ENCODE data around the gene PDIA4. TPM values are rescaled to one million over a fixed set of nuclear protein-coding genes. Genes with fewer than 3 reads are reported as not detected.
A peak's percentile ranks its signal among the peaks of the same experiment; 100 is the strongest.
"Not testable (repeated sequence)": the region's sequence is repeated elsewhere in the genome, so short reads cannot be mapped to it uniquely, and the experiment has no call there.

PDIA4 gene
- total and polyA plus RNA-seq, 8 donors: 35.6 to 185 (median 71.6) TPM

DNA sequence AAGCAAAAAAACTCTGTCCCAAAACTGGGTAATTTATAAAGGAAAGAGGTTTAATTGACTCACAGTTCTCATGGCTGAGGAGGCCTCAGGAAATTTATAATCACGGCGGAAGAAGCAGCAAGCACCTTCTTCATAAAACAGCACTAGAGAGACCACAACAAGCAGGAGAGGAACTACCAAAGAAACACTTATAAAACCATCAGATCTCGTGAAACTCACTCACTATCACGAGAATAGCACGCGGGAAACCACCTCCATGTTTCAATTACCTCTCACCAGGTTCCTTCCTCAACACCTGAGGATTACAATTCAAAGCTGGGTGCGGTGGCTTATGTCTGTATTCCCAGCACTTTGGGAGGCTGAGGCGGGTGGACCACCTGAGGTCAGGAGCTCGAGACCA, 48.5 kb downstream of the PDIA4 start:
- Histone ChIP-seq H3K27me3 (no peaks in the 10 kb centered on the region), H3K27ac (no peak overlapping the region), H3K4me1 (peaks cover 0 to 4% (median 0%) of the 10 kb centered on the region in 3 donors), H3K36me3 (no peaks in the 10 kb centered on the region), H3K4me3 (no peak overlapping the region), H3K9me3 (no peaks in the 10 kb centered on the region)
- TF ChIP-seq, protein P1, sequence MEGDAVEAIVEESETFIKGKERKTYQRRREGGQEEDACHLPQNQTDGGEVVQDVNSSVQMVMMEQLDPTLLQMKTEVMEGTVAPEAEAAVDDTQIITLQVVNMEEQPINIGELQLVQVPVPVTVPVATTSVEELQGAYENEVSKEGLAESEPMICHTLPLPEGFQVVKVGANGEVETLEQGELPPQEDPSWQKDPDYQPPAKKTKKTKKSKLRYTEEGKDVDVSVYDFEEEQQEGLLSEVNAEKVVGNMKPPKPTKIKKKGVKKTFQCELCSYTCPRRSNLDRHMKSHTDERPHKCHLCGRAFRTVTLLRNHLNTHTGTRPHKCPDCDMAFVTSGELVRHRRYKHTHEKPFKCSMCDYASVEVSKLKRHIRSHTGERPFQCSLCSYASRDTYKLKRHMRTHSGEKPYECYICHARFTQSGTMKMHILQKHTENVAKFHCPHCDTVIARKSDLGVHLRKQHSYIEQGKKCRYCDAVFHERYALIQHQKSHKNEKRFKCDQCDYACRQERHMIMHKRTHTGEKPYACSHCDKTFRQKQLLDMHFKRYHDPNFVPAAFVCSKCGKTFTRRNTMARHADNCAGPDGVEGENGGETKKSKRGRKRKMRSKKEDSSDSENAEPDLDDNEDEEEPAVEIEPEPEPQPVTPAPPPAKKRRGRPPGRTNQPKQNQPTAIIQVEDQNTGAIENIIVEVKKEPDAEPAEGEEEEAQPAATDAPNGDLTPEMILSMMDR (IDR thresholded peaks at IDR 0.05): no peak
- 73 to 82% methylated on average over 9 of the region's 9 CpGs for WGBS, 2 donors
- DNase-seq (no peak), FAIRE-seq (no peak), ATAC-seq (no peak)
- intact Hi-C loops (cut with DNase I): no loop called here

DNA sequence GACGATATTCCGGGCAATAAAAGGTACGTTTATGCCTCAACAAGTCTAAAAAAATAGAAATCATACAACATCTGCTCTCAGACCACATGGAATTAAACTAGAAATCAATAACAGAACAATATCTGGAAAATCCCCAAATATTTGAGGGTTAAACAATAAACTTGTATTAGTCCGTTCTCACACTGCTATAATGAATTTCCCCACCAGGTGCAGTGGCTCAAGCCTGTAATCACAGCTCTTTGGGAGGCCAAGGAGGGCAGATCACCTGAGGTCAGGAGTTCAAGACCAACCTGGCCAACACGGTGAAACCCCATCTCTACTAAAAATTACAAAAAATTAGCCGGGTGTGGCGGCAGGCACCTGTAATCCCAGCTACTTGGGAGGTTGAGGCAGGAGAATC, 49.2 kb downstream of the PDIA4 start:
- H3K27me3 ChIP-seq; ATAC-seq; H3K36me3 ChIP-seq; intact Hi-C loops (cut with DNase I); H3K4me3 ChIP-seq; H3K9me3 ChIP-seq; H3K27ac ChIP-seq; DNase-seq; H3K4me1 ChIP-seq; FAIRE-seq: not testable (repeated sequence)
- WGBS, 2 donors: 55 to 56% methylated on average over 7 of the region's 7 CpGs

DNA sequence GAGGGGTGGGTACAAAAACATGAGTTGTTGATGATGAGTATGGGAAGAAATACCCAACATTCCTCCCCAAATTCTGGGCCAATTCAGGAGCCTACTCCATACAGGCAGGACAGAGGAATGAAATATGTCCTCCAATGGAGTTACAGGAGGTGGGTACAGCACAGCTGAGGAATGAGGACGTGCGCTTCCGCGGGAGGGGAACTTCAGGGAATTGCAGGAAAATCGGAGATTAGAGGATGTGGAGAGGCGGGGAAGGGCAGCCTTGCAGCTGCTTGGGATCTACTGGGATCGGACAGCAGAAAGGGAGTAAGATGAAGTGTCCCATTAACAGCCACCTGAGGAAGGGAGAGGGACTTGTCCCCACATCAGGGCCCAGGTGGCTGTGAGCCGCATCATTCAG, 50.2 kb downstream of the PDIA4 start:
- Histone ChIP-seq H3K4me1 (peaks cover 0 to 4% (median 0%) of the 10 kb centered on the region in 3 donors), H3K27me3 (no peaks in the 10 kb centered on the region), H3K9me3 (no peaks in the 10 kb centered on the region), H3K36me3 (no peaks in the 10 kb centered on the region), H3K4me3 (no peak overlapping the region), H3K27ac (no peak overlapping the region)
- intact Hi-C loops (cut with DNase I): no loop called here
- TF ChIP-seq, protein P1 (IDR thresholded peaks at IDR 0.05): no peak
- 43 to 63% methylated on average over 8 of the region's 8 CpGs for WGBS, 2 donors
- FAIRE-seq (no peak), DNase-seq (no peak), ATAC-seq (no peak)

DNA sequence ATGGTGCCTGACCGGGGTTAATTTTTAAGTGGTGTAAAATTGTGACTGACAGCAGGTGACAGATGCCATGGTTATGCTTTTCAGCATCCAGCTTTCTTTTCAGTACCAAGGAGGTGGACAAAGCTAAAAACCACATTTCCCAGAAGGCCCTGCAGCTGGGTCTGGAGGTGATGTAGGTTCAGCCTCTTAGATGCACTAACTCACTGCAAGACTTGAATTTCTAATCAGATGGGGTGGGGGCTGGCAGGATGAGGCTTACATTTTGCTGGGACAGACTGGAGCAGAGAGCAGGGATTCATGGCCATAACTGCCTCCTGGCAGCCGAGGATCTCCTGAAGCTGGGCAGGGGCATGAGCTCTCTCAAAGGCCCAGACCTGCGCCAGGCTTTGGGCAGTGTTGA, 52.4 kb downstream of the PDIA4 start:
- WGBS, 2 donors: 71 to 90% methylated on average over 3 of the region's 3 CpGs
- Histone ChIP-seq H3K9me3 (no peaks in the 10 kb centered on the region), H3K27ac (no peak overlapping the region), H3K27me3 (no peaks in the 10 kb centered on the region), H3K4me1 (no peaks in the 10 kb centered on the region), H3K36me3 (no peaks in the 10 kb centered on the region), H3K4me3 (no peak overlapping the region)
- DNase-seq: no peak
- TF ChIP-seq, protein P1 (IDR thresholded peaks at IDR 0.05): no peak
- intact Hi-C loops (cut with DNase I): no loop called here
- ATAC-seq: no peak
- FAIRE-seq: no peak

DNA sequence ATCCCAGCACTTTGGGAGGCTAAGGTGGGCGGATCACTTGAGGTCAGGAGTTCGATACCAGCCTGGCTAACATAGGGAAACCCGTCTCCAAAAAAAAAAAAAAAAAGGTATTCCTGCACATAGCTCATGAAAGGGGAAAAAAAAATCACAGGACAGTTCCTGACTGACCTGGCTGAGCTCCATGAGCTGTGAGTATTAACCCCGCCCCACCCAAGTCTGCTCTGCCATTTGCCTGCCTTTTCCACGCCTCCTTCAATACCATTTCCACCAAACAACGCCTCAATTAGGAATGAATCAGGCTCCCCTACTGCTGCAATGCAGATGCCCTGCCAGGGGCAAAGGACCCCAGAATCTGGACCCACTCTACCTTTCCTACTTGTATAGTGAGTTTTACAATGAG, 55.0 kb downstream of the PDIA4 start:
- FAIRE-seq (no peak), ATAC-seq (no peak), DNase-seq (peak in 1 of 6 donors; percentile 3)

More for the DNA sequence above, 55.0 kb downstream of the PDIA4 start:
- no peak overlapping the region for H3K4me3 ChIP-seq
- intact Hi-C loops (cut with DNase I): no loop called here
- H3K27ac ChIP-seq: no peak overlapping the region
- no peaks in the 10 kb centered on the region for H3K4me1 ChIP-seq
- 65 to 72% methylated on average over 6 of the region's 6 CpGs for WGBS, 2 donors
- H3K36me3 ChIP-seq: no peaks in the 10 kb centered on the region
- no peaks in the 10 kb centered on the region for H3K27me3 ChIP-seq
- TF ChIP-seq, protein P1 (IDR thresholded peaks at IDR 0.05): no peak
- H3K9me3 ChIP-seq: no peaks in the 10 kb centered on the region

Data from pancreas (tissue), 10 donors.